Endothelial cell (in vitro differentiated cells): ENCODE measurements around the gene ZNF532. TPM values are rescaled to one million over a fixed set of nuclear protein-coding genes. Genes with fewer than 3 reads are reported as not detected.

Experiments
- DNase-seq: peaks from one replicate; pipeline ENCODE4 v3.0.0; 2021; ENCODE audit warnings: low spot score
- H3K27ac Mint-ChIP-seq: one replicate; pipeline ENCODE4 v1.8.0; 2021; ENCODE audit warnings: mixed read lengths, inconsistent platforms; ENCODE audit not compliant: unreplicated experiment
- H3K27me3 Mint-ChIP-seq: one replicate; pipeline ENCODE4 v1.8.0; 2021; ENCODE audit warnings: mild to moderate bottlenecking, moderate library complexity, mixed read lengths, inconsistent platforms; ENCODE audit not compliant: unreplicated experiment
- H3K36me3 Mint-ChIP-seq: one replicate; pipeline ENCODE4 v1.8.0; 2021; ENCODE audit warnings: mild to moderate bottlenecking, low read depth, mixed read lengths, inconsistent platforms; ENCODE audit not compliant: unreplicated experiment
- H3K4me1 Mint-ChIP-seq: one replicate; pipeline ENCODE4 v1.8.0; 2021; ENCODE audit warnings: mild to moderate bottlenecking, mixed read lengths, inconsistent platforms; ENCODE audit not compliant: unreplicated experiment
- H3K4me3 Mint-ChIP-seq: one replicate; pipeline ENCODE4 v1.8.0; 2021; ENCODE audit warnings: mild to moderate bottlenecking, mixed read lengths, inconsistent platforms; ENCODE audit not compliant: unreplicated experiment
- H3K9me3 Mint-ChIP-seq: one replicate; pipeline ENCODE4 v1.8.0; 2021; ENCODE audit warnings: mixed read lengths, inconsistent platforms; ENCODE audit not compliant: unreplicated experiment
- total RNA-seq: library from RNA; stranded (reverse); fragmentation: NEBNext Ultra II Directional; extraction: Animal tissue kit (Norgen Biotek cat#: 25700); gene quantifications from one replicate; pipeline ENCODE4 v1.2.1, GENCODE V29; 2021; ENCODE audit not compliant: unreplicated experiment
- TF ChIP-seq, protein P1 (sequence below): fragments of 200-600 bp; sonication (generic); IDR thresholded peaks from one replicate; pipeline ENCODE4 v1.5.0; 2021; ENCODE audit warnings: antibody characterized with exemption; ENCODE audit not compliant: unreplicated experiment

ZNF532 gene
- total RNA-seq, 1 donor from 2014 or later: 178 TPM

DNA sequence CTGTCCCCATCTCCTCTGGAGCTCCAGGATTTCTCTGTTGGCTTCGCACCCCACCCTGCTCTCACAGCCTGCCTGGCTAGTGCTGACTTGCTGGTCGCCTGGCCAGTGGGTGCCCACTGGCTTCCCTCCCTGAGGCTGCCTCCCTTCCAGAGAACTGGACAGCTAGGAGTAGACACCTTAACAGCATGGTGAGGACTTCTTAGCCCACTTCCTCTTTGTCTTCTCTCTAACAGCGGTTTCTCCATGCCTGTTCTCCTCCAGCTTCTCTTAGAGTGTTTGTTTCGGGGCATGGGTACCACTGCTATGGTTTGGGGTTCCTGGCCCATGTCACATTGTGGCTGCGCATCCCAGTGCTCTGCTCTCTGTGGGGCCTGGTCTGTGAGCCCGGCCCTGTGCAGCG is 37.1 kb downstream of the ZNF532 start:
- no peaks in the 10 kb centered on the region for H3K9me3 Mint-ChIP-seq
- H3K36me3 Mint-ChIP-seq: peaks cover 35% of the 10 kb centered on the region
- DNase-seq: no peak
- H3K4me3 Mint-ChIP-seq: peak overlapping the region; percentile 15
- TF ChIP-seq, protein P1, sequence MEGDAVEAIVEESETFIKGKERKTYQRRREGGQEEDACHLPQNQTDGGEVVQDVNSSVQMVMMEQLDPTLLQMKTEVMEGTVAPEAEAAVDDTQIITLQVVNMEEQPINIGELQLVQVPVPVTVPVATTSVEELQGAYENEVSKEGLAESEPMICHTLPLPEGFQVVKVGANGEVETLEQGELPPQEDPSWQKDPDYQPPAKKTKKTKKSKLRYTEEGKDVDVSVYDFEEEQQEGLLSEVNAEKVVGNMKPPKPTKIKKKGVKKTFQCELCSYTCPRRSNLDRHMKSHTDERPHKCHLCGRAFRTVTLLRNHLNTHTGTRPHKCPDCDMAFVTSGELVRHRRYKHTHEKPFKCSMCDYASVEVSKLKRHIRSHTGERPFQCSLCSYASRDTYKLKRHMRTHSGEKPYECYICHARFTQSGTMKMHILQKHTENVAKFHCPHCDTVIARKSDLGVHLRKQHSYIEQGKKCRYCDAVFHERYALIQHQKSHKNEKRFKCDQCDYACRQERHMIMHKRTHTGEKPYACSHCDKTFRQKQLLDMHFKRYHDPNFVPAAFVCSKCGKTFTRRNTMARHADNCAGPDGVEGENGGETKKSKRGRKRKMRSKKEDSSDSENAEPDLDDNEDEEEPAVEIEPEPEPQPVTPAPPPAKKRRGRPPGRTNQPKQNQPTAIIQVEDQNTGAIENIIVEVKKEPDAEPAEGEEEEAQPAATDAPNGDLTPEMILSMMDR: no peak
- H3K4me1 Mint-ChIP-seq: peaks cover 24% of the 10 kb centered on the region
- peak overlapping the region; percentile 24 for H3K27ac Mint-ChIP-seq
- H3K27me3 Mint-ChIP-seq: peaks cover 9% of the 10 kb centered on the region

DNA sequence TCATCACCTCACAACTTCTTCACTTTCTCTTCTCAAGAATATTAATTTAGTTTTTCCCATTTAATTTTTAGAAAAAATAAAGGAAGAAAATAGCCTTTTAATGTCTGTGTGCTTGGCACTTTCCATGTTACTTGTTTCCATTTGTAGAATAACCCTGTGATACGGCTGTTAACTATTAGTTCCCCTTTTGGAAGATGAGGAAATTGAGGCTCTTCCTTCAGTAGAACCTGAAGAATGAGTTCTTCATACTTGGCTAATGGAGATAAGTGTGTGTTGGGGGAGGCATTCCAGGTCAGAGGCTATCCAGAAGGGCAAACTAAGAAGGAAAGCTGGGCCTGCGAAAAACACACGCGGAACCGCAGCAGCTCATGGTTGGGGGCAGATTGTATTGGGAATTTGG is 38.3 kb downstream of the ZNF532 start:
- peaks cover 7% of the 10 kb centered on the region for H3K27me3 Mint-ChIP-seq
- no peaks in the 10 kb centered on the region for H3K9me3 Mint-ChIP-seq
- peaks cover 39% of the 10 kb centered on the region for H3K36me3 Mint-ChIP-seq
- H3K4me3 Mint-ChIP-seq: no peak overlapping the region
- H3K4me1 Mint-ChIP-seq: peaks cover 30% of the 10 kb centered on the region
- no peak for DNase-seq
- no peak overlapping the region for H3K27ac Mint-ChIP-seq
- TF ChIP-seq, protein P1: no peak

DNA sequence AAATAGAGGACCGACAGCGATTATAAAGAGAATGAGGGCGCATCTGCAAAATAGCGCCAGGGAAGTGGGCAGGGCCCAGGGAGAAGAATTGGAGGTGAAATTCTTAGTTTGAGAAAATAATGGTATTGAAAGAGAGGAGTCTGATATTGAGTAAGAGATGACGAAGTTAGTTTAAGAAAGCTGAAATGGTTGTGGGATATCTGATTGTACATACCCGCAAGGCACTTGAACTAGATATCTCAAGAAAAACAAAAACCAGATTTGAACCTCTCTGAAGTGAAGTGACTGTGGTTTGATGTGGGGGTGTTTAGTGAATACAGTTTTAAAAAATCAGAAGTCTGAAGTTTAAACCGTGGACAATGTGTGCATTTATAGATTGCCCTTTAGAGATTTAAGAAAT is 38.9 kb downstream of the ZNF532 start:
- peaks cover 32% of the 10 kb centered on the region for H3K4me1 Mint-ChIP-seq
- H3K36me3 Mint-ChIP-seq: peaks cover 41% of the 10 kb centered on the region
- DNase-seq: no peak
- H3K27me3 Mint-ChIP-seq: peaks cover 5% of the 10 kb centered on the region
- TF ChIP-seq, protein P1: no peak
- H3K9me3 Mint-ChIP-seq: no peaks in the 10 kb centered on the region
- no peak overlapping the region for H3K4me3 Mint-ChIP-seq
- no peak overlapping the region for H3K27ac Mint-ChIP-seq

DNA sequence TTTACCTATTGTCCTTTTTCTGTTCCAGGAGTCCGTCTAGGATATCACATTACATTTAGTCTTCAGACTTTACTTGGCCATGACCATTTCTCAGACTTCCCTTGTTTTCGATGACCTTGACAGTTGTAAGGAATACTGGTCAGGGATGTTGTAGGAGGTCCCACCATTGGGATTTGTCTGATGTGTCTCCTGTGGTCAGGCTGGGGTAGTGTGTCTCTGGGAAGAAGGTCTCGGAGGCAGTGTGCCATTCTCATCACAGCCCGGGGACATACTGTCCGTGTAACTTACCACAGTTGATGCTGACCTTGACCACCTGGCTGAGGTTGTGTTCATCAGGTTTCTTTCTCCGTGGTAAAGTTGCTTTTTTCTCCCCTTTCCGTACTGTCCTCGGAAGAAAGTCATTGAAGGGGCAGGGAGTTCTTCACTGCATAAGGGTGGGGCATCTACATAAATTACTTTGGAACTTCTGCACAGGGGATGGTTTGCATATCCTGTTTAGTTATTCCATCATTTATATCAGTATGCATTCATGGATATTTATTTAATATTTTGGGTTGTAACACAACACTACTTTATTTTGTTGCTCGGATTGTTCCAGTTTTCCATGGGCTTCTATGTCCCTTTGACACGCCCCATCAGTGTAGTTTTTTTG is 41.2 kb downstream of the ZNF532 start:
- TF ChIP-seq, protein P1: no peak
- peaks cover 32% of the 10 kb centered on the region for H3K36me3 Mint-ChIP-seq
- no peaks in the 10 kb centered on the region for H3K9me3 Mint-ChIP-seq
- peaks cover 25% of the 10 kb centered on the region for H3K4me1 Mint-ChIP-seq
- no peak overlapping the region for H3K27ac Mint-ChIP-seq
- no peak overlapping the region for H3K4me3 Mint-ChIP-seq
- H3K27me3 Mint-ChIP-seq: peaks cover 6% of the 10 kb centered on the region
- DNase-seq: no peak

DNA sequence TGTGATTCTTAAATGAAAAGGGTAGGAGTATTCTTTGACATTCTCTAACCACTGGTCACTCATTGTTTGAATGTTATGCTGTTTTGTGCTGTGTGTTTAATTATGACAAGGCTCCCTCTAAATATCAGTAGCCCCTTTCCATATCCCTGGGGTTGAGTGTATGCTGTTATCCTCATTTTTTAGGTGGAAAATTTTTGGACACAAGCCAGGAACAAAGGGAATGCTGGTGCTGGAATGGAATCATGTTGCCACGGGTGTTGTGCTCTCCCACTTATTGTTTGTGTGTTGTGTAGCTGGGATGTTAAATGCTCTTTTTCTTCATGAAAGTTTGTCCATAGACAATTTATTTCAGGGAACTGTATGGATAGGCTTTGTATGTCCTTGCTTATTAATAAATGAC is 43.3 kb downstream of the ZNF532 start:
- no peak for DNase-seq
- H3K27ac Mint-ChIP-seq: no peak overlapping the region
- H3K36me3 Mint-ChIP-seq: peaks cover 30% of the 10 kb centered on the region
- H3K9me3 Mint-ChIP-seq: no peaks in the 10 kb centered on the region
- TF ChIP-seq, protein P1: no peak
- peaks cover 38% of the 10 kb centered on the region for H3K4me1 Mint-ChIP-seq
- peak overlapping the region; percentile 6 for H3K4me3 Mint-ChIP-seq
- peaks cover 3% of the 10 kb centered on the region for H3K27me3 Mint-ChIP-seq
